K562 (cell line): Measurements from ENCODE around the gene FXYD4. TPM values are rescaled to one million over a fixed set of nuclear protein-coding genes. Genes with fewer than 3 reads are reported as not detected.
A peak's percentile ranks its signal among the peaks of the same experiment; 100 is the strongest.

Experiments
- BCL6 ChIP-seq: fragments of 250-450 bp; sonication (Bioruptor Pico); IDR thresholded peaks from 2 replicates; pipeline ENCODE4 v1.4.0; 2020
- HNRNPK ChIP-seq: fragments of 200-400 bp; formaldehyde crosslinking; IDR thresholded peaks from one replicate; pipeline ENCODE4 v1.6.1; 2018; ENCODE audit warnings: mild to moderate bottlenecking, low read depth, low read length; ENCODE audit not compliant: poor library complexity, severe bottlenecking
- JUND ChIP-seq, 2 experiments: IDR thresholded peaks; 2 replicates in 1 of 2; 3 replicates in 1 of 2; pipeline ENCODE4 v1.6.1; 2011; ENCODE audit warnings: borderline replicate concordance in 2 of 2, low read depth in 2 of 2, low read length in 2 of 2, improper control_type of control experiment in 1 of 2, missing biosample characterization in 1 of 2, missing genetic modification characterization in 1 of 2, missing genetic modification reagents in 1 of 2
- MXI1 ChIP-seq: IDR thresholded peaks from 2 replicates; pipeline ENCODE4 v1.6.1; 2011; ENCODE audit warnings: low read depth, mild to moderate bottlenecking, improper control_type of control experiment, low read length
- NR2C1 ChIP-seq, 2 experiments: fragments of 450-650 bp; IDR thresholded peaks; 2 replicates each; pipeline ENCODE4 v1.6.1; 2017; ENCODE audit warnings: mild to moderate bottlenecking in 2 of 2, antibody characterized with exemption in 1 of 2, inconsistent platforms in 1 of 2, missing compliant biosample characterization in 1 of 2, missing genetic modification characterization in 1 of 2
- ZBTB17 ChIP-seq: fragments of 450-650 bp; formaldehyde crosslinking; IDR thresholded peaks from 2 replicates; pipeline ENCODE4 v1.4.0; 2020; ENCODE audit warnings: mild to moderate bottlenecking
- ZC3H4 ChIP-seq: sonication (generic); formaldehyde crosslinking; IDR thresholded peaks from 2 replicates; pipeline ENCODE4 v1.9.0; 2021; ENCODE audit warnings: missing genetic modification reagents, borderline replicate concordance
- ZNF766 ChIP-seq: fragments of 200-800 bp; sonication (Bioruptor generic); conservative IDR thresholded peaks from 2 replicates; pipeline ENCODE4 v1.6.1; 2016; ENCODE audit warnings: missing genetic modification characterization, missing compliant biosample characterization
- polyA plus RNA-seq, 8 experiments: library from polyadenylated mRNA; depleted of rRNA in 4 of 8; stranded (reverse) in 5 of 8; unstranded in 3 of 8; fragments of >200 nt; fragmentation: Nextera tagmentation in 2 of 8; fragmentation: Illumina TruSeq in 1 of 8; extraction: Ambion mirVana in 2 of 8; extraction: Trizol in 1 of 8; gene quantifications; 2 replicates each; pipeline versions ENCODE4 v1.2.1 to v1.2.3, GENCODE V29; 2011 to 2014; ENCODE audit warnings: inconsistent platforms in 1 of 8, missing spikeins in 1 of 8
- total RNA-seq, 7 experiments: library from RNA; depleted of rRNA in 6 of 7; stranded (reverse); fragments of >200 nt in 6 of 7; fragmentation: Illumina TruSeq in 2 of 7; extraction: Trizol in 2 of 7; gene quantifications; 2 replicates each; pipeline versions ENCODE4 v1.2.1 to v1.2.3, GENCODE V29; 2011 to 2021; ENCODE audit warnings: low replicate concordance in 1 of 7
- TF ChIP-seq, protein P1 (sequence below): IDR thresholded peaks from 2 replicates; pipeline ENCODE4 v1.6.1; 2014; ENCODE audit warnings: antibody characterized with exemption
- TF ChIP-seq, protein P2 (sequence below), 2 experiments: fragments of 200-800 bp in 1 of 2; sonication (Bioruptor generic) in 1 of 2; sonication (generic) in 1 of 2; formaldehyde crosslinking in 1 of 2; IDR thresholded peaks in 1 of 2; conservative IDR thresholded peaks in 1 of 2; 2 replicates each; pipeline versions ENCODE4 v1.5.0 to v1.6.1; 2016 to 2020; ENCODE audit warnings: missing compliant biosample characterization in 1 of 2, missing genetic modification characterization in 1 of 2, missing genetic modification reagents in 1 of 2
- TF ChIP-seq, protein P3 (sequence below), 2 experiments: IDR thresholded peaks; 2 replicates each; pipeline ENCODE4 v1.6.1; 2011; ENCODE audit warnings: borderline replicate concordance in 1 of 2, control low read depth in 1 of 2, low read depth in 1 of 2, low read length in 1 of 2, mild to moderate bottlenecking in 1 of 2, mixed read lengths in 1 of 2, moderate library complexity in 1 of 2; ENCODE audit not compliant: insufficient read depth in 1 of 2, insufficient read length in 1 of 2, poor library complexity in 1 of 2, severe bottlenecking in 1 of 2; ENCODE audit errors: extremely low read depth in 1 of 2
- TF ChIP-seq, protein P4 (sequence below), 3 experiments: fragments of 200-800 bp in 1 of 3; fragments of 250-450 bp in 1 of 3; fragments of 450-650 bp in 1 of 3; sonication (Bioruptor Pico) in 1 of 3; sonication (Bioruptor generic) in 1 of 3; formaldehyde crosslinking in 1 of 3; IDR thresholded peaks; 2 replicates each; pipeline versions ENCODE4 v1.6.1 to v1.8.0; 2016 to 2022; ENCODE audit warnings: mild to moderate bottlenecking in 2 of 3, missing genetic modification characterization in 2 of 3, missing compliant biosample characterization in 1 of 3, moderate library complexity in 1 of 3
- TF ChIP-seq, protein P5 (sequence below): fragments of 250-450 bp; sonication (Bioruptor Pico); IDR thresholded peaks from 2 replicates; pipeline ENCODE4 v1.9.0; 2021; ENCODE audit warnings: mild to moderate bottlenecking, inconsistent platforms

FXYD4 gene
- total and polyA plus RNA-seq, 9 of the 15 experiments (the other 6 are each of a cell fraction or from before 2014, with no cell fraction given), result not detected

DNA sequence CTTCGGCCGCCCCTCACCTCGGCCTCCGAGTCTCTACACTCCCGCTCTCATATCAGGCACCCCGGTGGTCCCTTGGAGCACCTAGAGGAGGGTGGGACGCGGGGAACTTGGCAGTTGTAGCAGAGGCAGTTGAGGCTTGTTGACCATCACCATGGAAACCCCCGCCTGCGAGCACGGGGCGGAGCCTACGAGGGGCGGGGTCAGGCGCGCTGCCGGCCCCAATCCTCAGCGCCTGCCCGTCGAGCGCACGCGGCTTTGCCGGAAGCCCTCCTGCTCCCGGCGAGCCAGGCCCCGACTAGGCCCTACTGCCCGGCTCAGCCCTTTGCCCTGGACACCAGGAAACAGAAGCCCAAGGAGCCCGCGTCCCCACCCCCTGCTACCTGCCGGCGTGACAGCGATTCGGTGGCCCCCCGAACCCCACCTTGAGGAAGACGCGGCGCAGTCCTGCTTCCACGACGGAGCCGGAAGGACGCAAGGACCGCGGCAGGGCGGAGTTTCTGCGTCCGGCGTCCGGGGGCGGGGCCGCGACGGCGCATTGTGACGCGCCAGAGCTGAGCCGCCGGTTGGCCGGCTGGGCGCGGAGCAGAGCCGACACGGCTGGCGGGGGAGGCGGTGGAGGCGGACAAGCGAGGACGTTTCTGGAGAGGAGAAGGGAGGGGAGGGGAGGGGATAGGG is 37.4 kb downstream of the FXYD4 start, which contains the start of gene HNRNPF (continued):
- TF ChIP-seq, protein P1, sequence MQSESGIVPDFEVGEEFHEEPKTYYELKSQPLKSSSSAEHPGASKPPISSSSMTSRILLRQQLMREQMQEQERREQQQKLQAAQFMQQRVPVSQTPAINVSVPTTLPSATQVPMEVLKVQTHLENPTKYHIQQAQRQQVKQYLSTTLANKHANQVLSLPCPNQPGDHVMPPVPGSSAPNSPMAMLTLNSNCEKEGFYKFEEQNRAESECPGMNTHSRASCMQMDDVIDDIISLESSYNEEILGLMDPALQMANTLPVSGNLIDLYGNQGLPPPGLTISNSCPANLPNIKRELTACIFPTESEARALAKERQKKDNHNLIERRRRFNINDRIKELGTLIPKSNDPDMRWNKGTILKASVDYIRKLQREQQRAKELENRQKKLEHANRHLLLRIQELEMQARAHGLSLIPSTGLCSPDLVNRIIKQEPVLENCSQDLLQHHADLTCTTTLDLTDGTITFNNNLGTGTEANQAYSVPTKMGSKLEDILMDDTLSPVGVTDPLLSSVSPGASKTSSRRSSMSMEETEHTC, result 0 out of 2 replicates have a peak, but pooled peaks have one; percentile 8
- TF ChIP-seq, protein P2, sequence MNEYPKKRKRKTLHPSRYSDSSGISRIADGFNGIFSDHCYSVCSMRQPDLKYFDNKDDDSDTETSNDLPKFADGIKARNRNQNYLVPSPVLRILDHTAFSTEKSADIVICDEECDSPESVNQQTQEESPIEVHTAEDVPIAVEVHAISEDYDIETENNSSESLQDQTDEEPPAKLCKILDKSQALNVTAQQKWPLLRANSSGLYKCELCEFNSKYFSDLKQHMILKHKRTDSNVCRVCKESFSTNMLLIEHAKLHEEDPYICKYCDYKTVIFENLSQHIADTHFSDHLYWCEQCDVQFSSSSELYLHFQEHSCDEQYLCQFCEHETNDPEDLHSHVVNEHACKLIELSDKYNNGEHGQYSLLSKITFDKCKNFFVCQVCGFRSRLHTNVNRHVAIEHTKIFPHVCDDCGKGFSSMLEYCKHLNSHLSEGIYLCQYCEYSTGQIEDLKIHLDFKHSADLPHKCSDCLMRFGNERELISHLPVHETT (CRISPR knock-in tag; conservative IDR thresholded peaks at IDR 0.05 in 1 of 2, IDR thresholded peaks at IDR 0.05 in 1 of 2), result peak in 1 of 2 experiments; percentile 95; a peak in 2 of 4 replicates
- no peak for TF ChIP-seq NR2C1 (IDR thresholded peaks at IDR 0.05)
- TF ChIP-seq NR2C1 (tag; IDR thresholded peaks at IDR 0.05), result peak; percentile 64
- TF ChIP-seq, protein P3, sequence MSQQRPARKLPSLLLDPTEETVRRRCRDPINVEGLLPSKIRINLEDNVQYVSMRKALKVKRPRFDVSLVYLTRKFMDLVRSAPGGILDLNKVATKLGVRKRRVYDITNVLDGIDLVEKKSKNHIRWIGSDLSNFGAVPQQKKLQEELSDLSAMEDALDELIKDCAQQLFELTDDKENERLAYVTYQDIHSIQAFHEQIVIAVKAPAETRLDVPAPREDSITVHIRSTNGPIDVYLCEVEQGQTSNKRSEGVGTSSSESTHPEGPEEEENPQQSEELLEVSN (IDR thresholded peaks at IDR 0.05; ENCODE audit: borderline replicate concordance in 1 of 2, extremely low read depth in 1 of 2, insufficient read depth in 1 of 2, insufficient read length in 1 of 2, low read depth in 1 of 2, low read length in 1 of 2, poor library complexity in 1 of 2, severe bottlenecking in 1 of 2), result peak; percentile 98 to 99
- TF ChIP-seq HNRNPK, result peak; percentile 90
- TF ChIP-seq, protein P4, sequence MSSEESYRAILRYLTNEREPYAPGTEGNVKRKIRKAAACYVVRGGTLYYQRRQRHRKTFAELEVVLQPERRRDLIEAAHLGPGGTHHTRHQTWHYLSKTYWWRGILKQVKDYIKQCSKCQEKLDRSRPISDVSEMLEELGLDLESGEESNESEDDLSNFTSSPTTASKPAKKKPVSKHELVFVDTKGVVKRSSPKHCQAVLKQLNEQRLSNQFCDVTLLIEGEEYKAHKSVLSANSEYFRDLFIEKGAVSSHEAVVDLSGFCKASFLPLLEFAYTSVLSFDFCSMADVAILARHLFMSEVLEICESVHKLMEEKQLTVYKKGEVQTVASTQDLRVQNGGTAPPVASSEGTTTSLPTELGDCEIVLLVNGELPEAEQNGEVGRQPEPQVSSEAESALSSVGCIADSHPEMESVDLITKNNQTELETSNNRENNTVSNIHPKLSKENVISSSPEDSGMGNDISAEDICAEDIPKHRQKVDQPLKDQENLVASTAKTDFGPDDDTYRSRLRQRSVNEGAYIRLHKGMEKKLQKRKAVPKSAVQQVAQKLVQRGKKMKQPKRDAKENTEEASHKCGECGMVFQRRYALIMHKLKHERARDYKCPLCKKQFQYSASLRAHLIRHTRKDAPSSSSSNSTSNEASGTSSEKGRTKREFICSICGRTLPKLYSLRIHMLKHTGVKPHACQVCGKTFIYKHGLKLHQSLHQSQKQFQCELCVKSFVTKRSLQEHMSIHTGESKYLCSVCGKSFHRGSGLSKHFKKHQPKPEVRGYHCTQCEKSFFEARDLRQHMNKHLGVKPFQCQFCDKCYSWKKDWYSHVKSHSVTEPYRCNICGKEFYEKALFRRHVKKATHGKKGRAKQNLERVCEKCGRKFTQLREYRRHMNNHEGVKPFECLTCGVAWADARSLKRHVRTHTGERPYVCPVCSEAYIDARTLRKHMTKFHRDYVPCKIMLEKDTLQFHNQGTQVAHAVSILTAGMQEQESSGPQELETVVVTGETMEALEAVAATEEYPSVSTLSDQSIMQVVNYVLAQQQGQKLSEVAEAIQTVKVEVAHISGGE (CRISPR knock-in tag; IDR thresholded peaks at IDR 0.05), result peak in 1 of 3 experiments; percentile 90; a peak in 2 of 6 replicates
- TF ChIP-seq MXI1, result peak; percentile 91
- TF ChIP-seq, protein P5, sequence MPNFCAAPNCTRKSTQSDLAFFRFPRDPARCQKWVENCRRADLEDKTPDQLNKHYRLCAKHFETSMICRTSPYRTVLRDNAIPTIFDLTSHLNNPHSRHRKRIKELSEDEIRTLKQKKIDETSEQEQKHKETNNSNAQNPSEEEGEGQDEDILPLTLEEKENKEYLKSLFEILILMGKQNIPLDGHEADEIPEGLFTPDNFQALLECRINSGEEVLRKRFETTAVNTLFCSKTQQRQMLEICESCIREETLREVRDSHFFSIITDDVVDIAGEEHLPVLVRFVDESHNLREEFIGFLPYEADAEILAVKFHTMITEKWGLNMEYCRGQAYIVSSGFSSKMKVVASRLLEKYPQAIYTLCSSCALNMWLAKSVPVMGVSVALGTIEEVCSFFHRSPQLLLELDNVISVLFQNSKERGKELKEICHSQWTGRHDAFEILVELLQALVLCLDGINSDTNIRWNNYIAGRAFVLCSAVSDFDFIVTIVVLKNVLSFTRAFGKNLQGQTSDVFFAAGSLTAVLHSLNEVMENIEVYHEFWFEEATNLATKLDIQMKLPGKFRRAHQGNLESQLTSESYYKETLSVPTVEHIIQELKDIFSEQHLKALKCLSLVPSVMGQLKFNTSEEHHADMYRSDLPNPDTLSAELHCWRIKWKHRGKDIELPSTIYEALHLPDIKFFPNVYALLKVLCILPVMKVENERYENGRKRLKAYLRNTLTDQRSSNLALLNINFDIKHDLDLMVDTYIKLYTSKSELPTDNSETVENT, result 0 out of 2 replicates have a peak, but pooled peaks have one; percentile 13
- TF ChIP-seq BCL6 (CRISPR knock-in tag), result no peak
- TF ChIP-seq ZBTB17 (CRISPR knock-in tag), result peak; percentile 47; the same call in 1 of the 2 replicates
- peak; percentile 64; the same call in 1 of the 2 replicates for TF ChIP-seq ZC3H4 (CRISPR knock-in tag)
- peak; percentile 7 for TF ChIP-seq JUND (IDR thresholded peaks at IDR 0.05; ENCODE audit: borderline replicate concordance, low read depth, low read length)
- no peak; the same call in 2 of the 3 replicates for TF ChIP-seq JUND (tag; IDR thresholded peaks at IDR 0.05; ENCODE audit: borderline replicate concordance, low read depth, low read length)
- peak; percentile 71; the same call in 1 of the 2 replicates for TF ChIP-seq ZNF766 (CRISPR knock-in tag)
